Right lung (tissue), 5 donors: ENCODE measurements around the gene GUCY2F. TPM values are rescaled to one million over a fixed set of nuclear protein-coding genes. Genes with fewer than 3 reads are reported as not detected.

Experiments used
- DNase-seq, 2 donors: peaks; one replicate each; pipeline ENCODE4 v3.0.0-alpha.2; 2013
- polyA plus RNA-seq, 5 donors: library from polyadenylated mRNA; unstranded; fragments of 120-200 nt; gene quantifications; one replicate each; pipeline versions ENCODE4 v1.2.1 to v1.2.3, GENCODE V29; 2013; ENCODE audit warnings: inconsistent platforms in 1 of 5, low replicate concordance in 1 of 5; ENCODE audit not compliant: insufficient read length in 5 of 5, insufficient read depth in 1 of 5

Gene GUCY2F
- polyA plus RNA-seq, 5 donors = not detected

GRCh38 chrX:109344101-109344500 is 137.8 kb downstream of the GUCY2F start:
- DNase-seq = no peak

GRCh38 chrX:109343671-109344070 is 138.2 kb downstream of the GUCY2F start:
- no peak for DNase-seq

- no peak for DNase-seq
Measured at GRCh38 chrX:109336141-109336540, 145.7 kb downstream of the GUCY2F start.

GRCh38 chrX:109327251-109327650 is 154.6 kb downstream of the GUCY2F start:
- DNase-seq = no peak

Other genes starting within 250 kb of the GUCY2F start
- gene NXT2, start 54.8 kb upstream of the GUCY2F start, polyA plus RNA-seq = 10 to 100 TPM; 20.1 to 30.4 (median 25.2) TPM
- 1 to 10 TPM; 3.6 to 8.9 (median 5.1) TPM for gene KCNE5, start 143.1 kb upstream of the GUCY2F start, polyA plus RNA-seq